Measurements from ENCODE around the gene CENPN.

DNA sequence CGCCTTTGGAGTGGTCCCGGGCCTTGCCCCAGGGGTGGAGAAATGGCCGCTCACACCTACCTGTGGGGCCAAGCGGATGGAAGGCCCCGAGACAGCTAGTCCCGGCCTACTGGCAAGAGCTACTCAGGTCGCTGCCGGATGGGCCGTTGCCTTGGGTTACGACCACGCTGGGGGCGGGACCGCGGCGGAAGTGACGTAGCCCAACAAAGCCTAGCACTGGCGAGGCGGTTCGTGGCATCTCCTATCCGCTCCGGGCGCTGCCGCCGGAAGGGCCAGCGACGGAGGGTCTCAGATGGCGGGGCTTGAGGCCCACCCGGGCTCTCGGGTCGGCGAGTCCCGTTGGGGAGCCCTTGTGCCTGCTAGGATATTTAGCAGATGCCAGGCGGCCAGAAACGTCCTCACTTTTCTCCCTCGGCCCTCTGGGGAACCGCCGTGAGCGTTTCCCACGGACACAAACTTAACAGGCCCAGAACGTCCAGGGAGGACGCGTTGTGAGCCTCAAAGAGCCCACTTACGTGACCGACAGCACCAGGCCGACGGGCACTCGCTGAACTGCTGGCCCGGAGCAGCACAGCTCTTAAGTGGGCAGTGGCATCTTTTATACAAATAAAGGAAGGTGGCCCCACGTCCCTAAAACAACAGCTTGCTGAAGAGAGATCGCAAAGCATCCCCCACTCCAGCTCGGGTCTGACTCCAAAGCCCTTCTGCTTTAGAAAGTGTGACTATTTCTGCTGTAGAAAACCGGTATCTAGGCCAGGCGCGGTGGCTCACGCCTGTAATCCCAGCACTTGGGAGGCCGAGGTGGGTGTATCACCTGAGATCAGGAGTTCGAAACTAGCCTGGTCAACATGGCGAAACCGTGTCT lies 70.3 kb downstream of the CENPN start, which contains the start of gene C16orf46:
- TF ChIP-seq, protein P1, sequence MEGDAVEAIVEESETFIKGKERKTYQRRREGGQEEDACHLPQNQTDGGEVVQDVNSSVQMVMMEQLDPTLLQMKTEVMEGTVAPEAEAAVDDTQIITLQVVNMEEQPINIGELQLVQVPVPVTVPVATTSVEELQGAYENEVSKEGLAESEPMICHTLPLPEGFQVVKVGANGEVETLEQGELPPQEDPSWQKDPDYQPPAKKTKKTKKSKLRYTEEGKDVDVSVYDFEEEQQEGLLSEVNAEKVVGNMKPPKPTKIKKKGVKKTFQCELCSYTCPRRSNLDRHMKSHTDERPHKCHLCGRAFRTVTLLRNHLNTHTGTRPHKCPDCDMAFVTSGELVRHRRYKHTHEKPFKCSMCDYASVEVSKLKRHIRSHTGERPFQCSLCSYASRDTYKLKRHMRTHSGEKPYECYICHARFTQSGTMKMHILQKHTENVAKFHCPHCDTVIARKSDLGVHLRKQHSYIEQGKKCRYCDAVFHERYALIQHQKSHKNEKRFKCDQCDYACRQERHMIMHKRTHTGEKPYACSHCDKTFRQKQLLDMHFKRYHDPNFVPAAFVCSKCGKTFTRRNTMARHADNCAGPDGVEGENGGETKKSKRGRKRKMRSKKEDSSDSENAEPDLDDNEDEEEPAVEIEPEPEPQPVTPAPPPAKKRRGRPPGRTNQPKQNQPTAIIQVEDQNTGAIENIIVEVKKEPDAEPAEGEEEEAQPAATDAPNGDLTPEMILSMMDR (IDR thresholded peaks at IDR 0.05), result no peak
- TF ChIP-seq POLR2A (IDR thresholded peaks at IDR 0.05), result no peak
